Natural killer cell (primary cell): Measurements from ENCODE around the gene BMF. TPM values are rescaled to one million over a fixed set of nuclear protein-coding genes. Genes with fewer than 3 reads are reported as not detected.

Source experiments
- ATAC-seq, 3 donors: fragments of 150-1000 bp in 2 of 3; fragments of 200-7000 bp in 1 of 3; cut with Tn5 transposase; 1 replicate in 1 of 3; 2 replicates in 2 of 3; pipeline ENCODE4 v1.10.0; 2021; ENCODE audit warnings: mild to moderate bottlenecking in 2 of 3, moderate library complexity in 2 of 3
- DNase-seq, 2 donors: peaks; one replicate each; pipeline versions ENCODE4 v3.0.0 to v3.0.0-alpha.2; 2013 to 2021; ENCODE audit warnings: mixed read lengths in 1 of 2
- H3K27ac ChIP-seq: one replicate; pipeline ENCODE4 v1.5.1; 2013; ENCODE audit warnings: mild to moderate bottlenecking, low read length
- H3K27me3 ChIP-seq: one replicate; pipeline ENCODE4 v1.6.1; 2013; ENCODE audit warnings: low read length; ENCODE audit not compliant: control insufficient read depth, insufficient read depth
- H3K36me3 ChIP-seq: one replicate; pipeline ENCODE4 v1.6.1; 2013; ENCODE audit warnings: low read length; ENCODE audit not compliant: control insufficient read depth, insufficient read depth
- H3K4me1 ChIP-seq: one replicate; pipeline ENCODE4 v1.6.1; 2013; ENCODE audit warnings: low read length; ENCODE audit not compliant: control insufficient read depth, insufficient read depth
- H3K4me3 ChIP-seq: one replicate; pipeline ENCODE4 v1.5.1; 2013; ENCODE audit warnings: low read length
- H3K9me3 ChIP-seq: one replicate; pipeline ENCODE4 v1.6.1; 2013; ENCODE audit warnings: low read length; ENCODE audit not compliant: control insufficient read depth, insufficient read depth
- H3K27ac Mint-ChIP-seq, 2 donors: one replicate each; pipeline ENCODE4 v1.8.0; 2022; ENCODE audit warnings: mild to moderate bottlenecking in 2 of 2, mixed read lengths in 2 of 2, moderate library complexity in 1 of 2
- H3K27me3 Mint-ChIP-seq, 2 donors: one replicate each; pipeline ENCODE4 v1.8.0; 2022; ENCODE audit warnings: low read depth in 2 of 2, mixed read lengths in 2 of 2
- H3K36me3 Mint-ChIP-seq: one replicate; pipeline ENCODE4 v1.8.0; 2022; ENCODE audit warnings: mixed read lengths
- H3K4me1 Mint-ChIP-seq, 2 donors: one replicate each; pipeline ENCODE4 v1.8.0; 2022; ENCODE audit warnings: mixed read lengths in 2 of 2
- H3K4me3 Mint-ChIP-seq: one replicate; pipeline ENCODE4 v1.8.0; 2022; ENCODE audit warnings: mild to moderate bottlenecking, moderate library complexity, mixed read lengths
- H3K9me3 Mint-ChIP-seq, 2 donors: one replicate each; pipeline ENCODE4 v1.8.0; 2022; ENCODE audit warnings: mixed read lengths in 2 of 2
- CTCF ChIP-seq: fragments of 200-600 bp; IDR thresholded peaks from one replicate; pipeline ENCODE4 v1.8.0; 2022; ENCODE audit warnings: antibody characterized with exemption
- WGBS: methylation state at CpG from one replicate; pipeline ENCODE4 v1.1.7; 2013; ENCODE audit warnings: missing lambda C conversion rate; ENCODE audit not compliant: insufficient coverage; 5-methylcytosine and 5-hydroxymethylcytosine counted together
- intact Hi-C: fragments of 100-400 bp; cut with micrococcal nuclease; formaldehyde crosslinking; loops from one replicate; pipeline ENCODE4 v1.14.2; 2022
- total RNA-seq, 4 donors: library from RNA; stranded (reverse); fragments of 120-200 nt in 1 of 4; gene quantifications; one replicate each; pipeline versions ENCODE4 v1.2.3 to v1.2.4, GENCODE V29; 2013 to 2022

The BMF gene
- total RNA-seq, 3 donors from 2014 or later (not counting 1 experiment from before 2014, with no cell fraction given), result 7.6 to 10.5 (median 9.8) TPM

GRCh38 chr15:40054855-40055575 lies 53.7 kb downstream of the BMF start:
- H3K4me3 ChIP-seq, result no peak overlapping the region
- Mint-ChIP-seq H3K27ac (no peak overlapping the region), H3K4me3 (no peak overlapping the region), H3K4me1 (peaks cover 29 to 44% of the 10 kb centered on the region in 2 donors), H3K27me3 (no peaks in the 10 kb centered on the region), H3K9me3 (peaks cover 0 to 2% of the 10 kb centered on the region in 2 donors), H3K36me3 (no peaks in the 10 kb centered on the region)
- intact Hi-C loops, result no loop called here
- H3K36me3 ChIP-seq, result no peaks in the 10 kb centered on the region
- ATAC-seq (peak in 1 of 3 donors; percentile 37), DNase-seq (peak in 1 of 2 donors; percentile 53)
- H3K27ac ChIP-seq, result no peak overlapping the region
- H3K9me3 ChIP-seq, result no peaks in the 10 kb centered on the region
- H3K27me3 ChIP-seq, result no peaks in the 10 kb centered on the region
- TF ChIP-seq CTCF, result no peak
- peaks cover 38% of the 10 kb centered on the region for H3K4me1 ChIP-seq
- WGBS, result 29% methylated on average over 6 of the region's 6 CpGs

GRCh38 chr15:40054605-40054854 lies 54.1 kb downstream of the BMF start:
- H3K27ac ChIP-seq, result no peak overlapping the region
- H3K4me3 ChIP-seq, result no peak overlapping the region
- H3K36me3 ChIP-seq, result no peaks in the 10 kb centered on the region
- H3K4me1 Mint-ChIP-seq, result peaks cover 34 to 49% of the 10 kb centered on the region in 2 donors
- no peaks in the 10 kb centered on the region for H3K27me3 Mint-ChIP-seq
- H3K9me3 Mint-ChIP-seq, result peaks cover 0 to 2% of the 10 kb centered on the region in 2 donors
- no peak for ATAC-seq
- no peak for TF ChIP-seq CTCF
- no peak for DNase-seq
- WGBS, result 72% methylated on average over 3 of the region's 3 CpGs
- H3K4me1 ChIP-seq, result peaks cover 42% of the 10 kb centered on the region
- H3K27me3 ChIP-seq, result no peaks in the 10 kb centered on the region
- no peaks in the 10 kb centered on the region for H3K36me3 Mint-ChIP-seq
- H3K27ac Mint-ChIP-seq, result no peak overlapping the region
- no peak overlapping the region for H3K4me3 Mint-ChIP-seq
- intact Hi-C loops, result no loop called here
- H3K9me3 ChIP-seq, result no peaks in the 10 kb centered on the region

GRCh38 chr15:40053831-40054604 lies 54.7 kb downstream of the BMF start:
- Mint-ChIP-seq H3K4me1 (peaks cover 39 to 54% of the 10 kb centered on the region in 2 donors), H3K27ac (no peak overlapping the region), H3K9me3 (peaks cover 0 to 2% of the 10 kb centered on the region in 2 donors), H3K27me3 (no peaks in the 10 kb centered on the region), H3K36me3 (no peaks in the 10 kb centered on the region), H3K4me3 (no peak overlapping the region)
- Histone ChIP-seq H3K27me3 (no peaks in the 10 kb centered on the region), H3K36me3 (no peaks in the 10 kb centered on the region), H3K27ac (no peak overlapping the region), H3K9me3 (no peaks in the 10 kb centered on the region), H3K4me3 (no peak overlapping the region), H3K4me1 (peaks cover 44% of the 10 kb centered on the region)
- 50% methylated on average over 14 of the region's 14 CpGs for WGBS
- intact Hi-C loops, result no loop called here
- ATAC-seq (no peak), DNase-seq (no peak)
- TF ChIP-seq CTCF, result no peak
